T-cell (primary cell): Measurements from ENCODE around the gene AK5. TPM values are rescaled to one million over a fixed set of nuclear protein-coding genes. Genes with fewer than 3 reads are reported as not detected.
A peak's percentile ranks its signal among the peaks of the same experiment; 100 is the strongest.

Experiments
- ATAC-seq, 4 experiments: fragments of 200-7000 bp in 3 of 4; fragments of 150-1000 bp in 1 of 4; cut with Tn5 transposase; replicated peaks in 1 of 4; 1 replicate in 3 of 4; 2 replicates in 1 of 4; pipeline ENCODE4 v1.10.0; 2021; ENCODE audit warnings: moderate library complexity in 3 of 4, mild to moderate bottlenecking in 2 of 4, moderate number of reproducible peaks in 1 of 4
- CTCF ChIA-PET, 2 donors: fragments of 300-600 bp; sonication (Branson Sonifier 250); formaldehyde crosslinking; loops; one replicate each; lab custom pipeline; 2022; ENCODE audit warnings: antibody characterized with exemption in 2 of 2; lab: Charles Lee
- POLR2A ChIA-PET, 2 donors: fragments of 300-600 bp; sonication (Branson Sonifier 250); formaldehyde crosslinking; loops; one replicate each; lab custom pipeline; 2022; ENCODE audit warnings: antibody characterized with exemption in 2 of 2; lab: Charles Lee
- DNase-seq, 35 experiments: peaks; one replicate each; pipeline versions ENCODE4 v3.0.0 to v3.0.0-alpha.2; 2013 to 2023
- H3K27ac ChIP-seq: one replicate; pipeline ENCODE4 v1.5.1; 2013; ENCODE audit warnings: low read length
- H3K27me3 ChIP-seq, 2 experiments: replicated peaks in 1 of 2; 1 replicate in 1 of 2; 2 replicates in 1 of 2; pipeline versions ENCODE4 v1.6.1 to v1.7.0; 2013; ENCODE audit warnings: low read length in 1 of 2, mixed read lengths in 1 of 2; ENCODE audit not compliant: control insufficient read depth in 2 of 2, insufficient read depth in 2 of 2; ENCODE audit errors: extremely low read depth in 1 of 2
- H3K36me3 ChIP-seq, 2 donors: 1 replicate in 1 of 2; 2 replicates in 1 of 2; pipeline versions ENCODE4 v1.6.1 to v1.7.0; 2013; ENCODE audit warnings: low read length in 1 of 2; ENCODE audit not compliant: control insufficient read depth in 2 of 2, insufficient read depth in 1 of 2; ENCODE audit errors: extremely low read depth in 1 of 2
- H3K4me1 ChIP-seq, 2 experiments: 1 replicate in 1 of 2; 2 replicates in 1 of 2; pipeline versions ENCODE4 v1.6.1 to v1.7.0; 2013; ENCODE audit warnings: low read length in 2 of 2, mixed read lengths in 1 of 2; ENCODE audit not compliant: insufficient read depth in 2 of 2, control insufficient read depth in 1 of 2; ENCODE audit errors: extremely low read depth in 1 of 2
- H3K4me3 ChIP-seq, 2 donors: 1 replicate in 1 of 2; 2 replicates in 1 of 2; pipeline versions ENCODE4 v1.5.1 to v1.7.0; 2013; ENCODE audit warnings: mild to moderate bottlenecking in 2 of 2, low read length in 1 of 2, moderate library complexity in 1 of 2; ENCODE audit not compliant: control insufficient read depth in 1 of 2; ENCODE audit errors: extremely low read depth in 1 of 2
- H3K9me3 ChIP-seq: 2 replicates; pipeline ENCODE4 v1.7.0; 2013
- H3K27ac Mint-ChIP-seq, 2 donors: one replicate each; pipeline ENCODE4 v1.8.0; 2020 to 2021; ENCODE audit warnings: mild to moderate bottlenecking in 2 of 2, mixed read lengths in 2 of 2
- H3K27me3 Mint-ChIP-seq, 2 donors: one replicate each; pipeline ENCODE4 v1.8.0; 2021 to 2022; ENCODE audit warnings: mixed read lengths in 2 of 2
- H3K36me3 Mint-ChIP-seq: one replicate; pipeline ENCODE4 v1.8.0; 2021; ENCODE audit warnings: mixed read lengths
- H3K4me1 Mint-ChIP-seq, 3 donors: one replicate each; pipeline ENCODE4 v1.8.0; 2020 to 2022; ENCODE audit warnings: mixed read lengths in 3 of 3, mild to moderate bottlenecking in 1 of 3
- H3K4me3 Mint-ChIP-seq, 3 donors: one replicate each; pipeline ENCODE4 v1.8.0; 2020 to 2022; ENCODE audit warnings: mild to moderate bottlenecking in 3 of 3, mixed read lengths in 3 of 3, moderate library complexity in 3 of 3
- H3K9me3 Mint-ChIP-seq, 3 donors: one replicate each; pipeline ENCODE4 v1.8.0; 2020 to 2022; ENCODE audit warnings: mixed read lengths in 3 of 3
- WGBS: methylation state at CpG from one replicate; pipeline ENCODE4 v1.1.5; 2013; ENCODE audit warnings: missing lambda C conversion rate; ENCODE audit not compliant: insufficient coverage; 5-methylcytosine and 5-hydroxymethylcytosine counted together
- total RNA-seq, 35 experiments: library from RNA in 6 of 35; stranded (reverse) in 6 of 35; fragments of 120-200 nt in 1 of 35; gene quantifications; one replicate each; pipeline versions ENCODE4 v1.2.1 to v1.2.4 and lab custom pipeline; 2013 to 2026

The AK5 gene
- total RNA-seq, 5 donors from 2014 or later (not counting 1 experiment from before 2014, with no cell fraction given), result 13.9 to 29.2 (median 26.3) TPM

GRCh38 chr1:77584884-77585283 lies 303.1 kb downstream of the AK5 start:
- H3K9me3 ChIP-seq, result no peaks in the 10 kb centered on the region
- H3K36me3 Mint-ChIP-seq, result peaks cover 44% of the 10 kb centered on the region
- POLR2A ChIA-PET, result no interaction called here

DNA sequence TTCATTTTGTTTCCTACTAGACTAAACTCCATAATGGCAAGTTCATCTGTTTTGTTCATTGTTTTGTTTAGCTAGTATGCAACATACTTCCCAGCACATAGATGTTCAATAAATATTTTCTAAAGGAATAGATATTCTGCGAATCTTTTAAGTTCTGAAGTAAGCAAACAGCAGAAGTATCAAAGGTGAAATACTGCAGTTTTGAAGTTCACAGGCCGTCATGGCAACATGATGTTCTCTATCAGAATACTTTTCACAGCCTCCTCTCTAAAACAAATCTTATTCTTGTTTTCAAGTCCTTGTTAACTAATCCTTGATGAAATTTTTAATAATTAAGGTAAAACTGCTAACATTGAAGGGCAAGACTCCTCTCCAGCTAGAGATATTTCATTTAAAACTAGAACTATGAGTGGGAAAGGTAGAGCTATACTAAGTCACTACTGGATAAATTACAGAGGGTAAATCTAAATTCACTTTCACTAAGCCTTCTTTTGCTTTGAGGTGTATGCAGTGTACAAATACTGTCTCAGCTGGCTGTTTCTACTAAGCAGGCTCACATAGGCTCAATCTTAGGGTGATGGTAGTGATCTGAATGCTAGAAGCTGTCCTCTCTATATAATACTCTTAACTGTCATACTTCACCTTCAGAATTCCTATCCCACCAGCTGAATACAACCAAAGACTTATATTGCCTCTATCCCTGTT lies 303.9 kb downstream of the AK5 start:
- POLR2A ChIA-PET, result interaction anchor here in 1 of 2 donors (0.6 kb wide), 1 partner anchor 83 kb away, joined by 3 read pairs; no protein-coding TSS in a partner anchor
- no CpG with 5 or more reads among the region's 2 CpGs for WGBS
- Histone ChIP-seq H3K27me3 (no peaks in the 10 kb centered on the region), H3K4me1 (no peaks in the 10 kb centered on the region), H3K27ac (no peak overlapping the region), H3K4me3 (no peak overlapping the region), H3K36me3 (peaks cover under 1 to 20% of the 10 kb centered on the region in 2 donors), H3K9me3 (no peaks in the 10 kb centered on the region)
- Mint-ChIP-seq H3K4me3 (no peak overlapping the region), H3K36me3 (peaks cover 35% of the 10 kb centered on the region), H3K4me1 (peaks cover 13 to 17% (median 13%) of the 10 kb centered on the region in 3 donors), H3K27ac (peak overlapping the region; percentile 4 to 46), H3K27me3 (no peaks in the 10 kb centered on the region), H3K9me3 (no peaks in the 10 kb centered on the region)
- DNase-seq (no peak), ATAC-seq (no peak)
- CTCF ChIA-PET, result no interaction called here

More at GRCh38 chr1:77584884-77585283, 303.1 kb downstream of the AK5 start:
- Mint-ChIP-seq H3K9me3 (no peaks in the 10 kb centered on the region), H3K27me3 (no peaks in the 10 kb centered on the region), H3K4me1 (peaks cover 13 to 17% (median 13%) of the 10 kb centered on the region in 3 donors), H3K27ac (no peak overlapping the region), H3K4me3 (no peak overlapping the region)
- Histone ChIP-seq H3K4me3 (no peak overlapping the region), H3K27ac (no peak overlapping the region), H3K4me1 (no peaks in the 10 kb centered on the region), H3K36me3 (peaks cover 2 to 28% of the 10 kb centered on the region in 2 donors), H3K27me3 (no peaks in the 10 kb centered on the region)
- WGBS, result no CpG with 5 or more reads among the region's 2 CpGs
- ATAC-seq (no peak), DNase-seq (no peak)
- CTCF ChIA-PET, result no interaction called here

DNA sequence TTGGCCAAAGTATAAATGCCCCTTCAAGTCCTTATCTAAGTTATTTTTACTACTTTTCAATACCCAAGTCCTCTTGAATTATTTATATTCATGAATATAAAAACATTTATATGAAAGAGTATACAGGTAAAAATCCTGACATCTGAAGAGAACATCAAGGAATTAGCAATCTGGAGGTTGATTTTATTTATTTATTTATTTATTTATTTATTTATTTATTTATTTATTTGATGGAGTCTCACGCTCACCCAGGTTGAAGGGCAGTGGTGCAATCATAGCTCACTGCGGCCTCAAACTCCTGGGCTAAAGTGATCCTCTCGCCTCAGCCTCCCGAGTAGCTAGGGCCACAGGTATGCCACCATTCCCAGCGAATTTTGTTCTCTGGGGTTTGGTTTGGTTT lies 307.4 kb downstream of the AK5 start:
- no peak for ATAC-seq
- Mint-ChIP-seq H3K9me3 (no peaks in the 10 kb centered on the region), H3K4me3 (no peak overlapping the region), H3K36me3 (peaks cover 25% of the 10 kb centered on the region), H3K27ac (no peak overlapping the region), H3K4me1 (peaks cover 23 to 27% (median 27%) of the 10 kb centered on the region in 3 donors), H3K27me3 (no peaks in the 10 kb centered on the region)
- peaks cover 0 to 4% of the 10 kb centered on the region in 2 donors for H3K36me3 ChIP-seq
- no peak for DNase-seq
- no peak overlapping the region for H3K4me3 ChIP-seq
- H3K4me1 ChIP-seq, result no peaks in the 10 kb centered on the region
- ChIA-PET CTCF (no interaction called here), POLR2A (interaction anchor here in 1 of 2 donors (0.5 kb wide), 1 partner anchor 260 kb away, joined by 3 read pairs; no protein-coding TSS in a partner anchor)
- 100% methylated on average over 3 of the region's 5 CpGs for WGBS
- no peaks in the 10 kb centered on the region for H3K27me3 ChIP-seq
- no peaks in the 10 kb centered on the region for H3K9me3 ChIP-seq
- H3K27ac ChIP-seq, result no peak overlapping the region

DNA sequence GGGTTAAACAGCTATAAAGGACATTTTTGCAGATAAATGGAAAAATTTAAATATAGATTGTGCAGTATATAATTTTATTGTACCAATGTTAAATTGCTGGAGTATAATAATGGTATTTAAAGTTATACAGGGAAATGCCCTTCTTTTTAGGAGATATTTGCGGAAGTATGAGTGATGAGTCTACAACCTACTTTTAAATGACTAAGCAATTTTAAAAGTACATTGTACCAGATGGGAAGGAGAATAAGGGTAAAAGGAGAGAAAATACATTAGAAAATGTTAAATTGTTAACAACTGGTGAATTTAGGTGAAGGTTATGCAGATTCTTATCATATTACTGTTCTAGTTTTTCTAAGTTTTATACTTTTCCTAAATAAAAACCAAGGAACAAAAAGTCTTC lies 308.8 kb downstream of the AK5 start:
- Histone ChIP-seq H3K9me3 (no peaks in the 10 kb centered on the region), H3K27me3 (no peaks in the 10 kb centered on the region), H3K27ac (no peak overlapping the region), H3K4me3 (no peak overlapping the region), H3K4me1 (no peaks in the 10 kb centered on the region), H3K36me3 (peaks cover 0 to 4% of the 10 kb centered on the region in 2 donors)
- Mint-ChIP-seq H3K27me3 (no peaks in the 10 kb centered on the region), H3K27ac (peak overlapping the region in 1 of 2 donors; percentile 9), H3K36me3 (peaks cover 26% of the 10 kb centered on the region), H3K4me1 (peaks cover 33 to 37% (median 34%) of the 10 kb centered on the region in 3 donors), H3K4me3 (no peak overlapping the region), H3K9me3 (no peaks in the 10 kb centered on the region)
- CTCF ChIA-PET, result no interaction called here
- no CpG with 5 or more reads among the region's 1 CpG for WGBS
- DNase-seq (no peak), ATAC-seq (no peak)
- POLR2A ChIA-PET, result no interaction called here

GRCh38 chr1:77592906-77593305 lies 311.1 kb downstream of the AK5 start:
- peaks cover 0 to 3% of the 10 kb centered on the region in 2 donors for H3K36me3 ChIP-seq
- H3K4me1 ChIP-seq, result no peaks in the 10 kb centered on the region
- Mint-ChIP-seq H3K4me1 (peaks cover 35 to 40% (median 39%) of the 10 kb centered on the region in 3 donors), H3K36me3 (peaks cover 37% of the 10 kb centered on the region), H3K9me3 (no peaks in the 10 kb centered on the region), H3K27me3 (no peaks in the 10 kb centered on the region), H3K27ac (no peak overlapping the region), H3K4me3 (no peak overlapping the region)
- ChIA-PET CTCF (no interaction called here), POLR2A (no interaction called here)
- 100% methylated on average over 1 of the region's 2 CpGs for WGBS
- DNase-seq (no peak), ATAC-seq (no peak)
- no peak overlapping the region for H3K4me3 ChIP-seq
- no peaks in the 10 kb centered on the region for H3K27me3 ChIP-seq
- H3K27ac ChIP-seq, result no peak overlapping the region
- H3K9me3 ChIP-seq, result no peaks in the 10 kb centered on the region

DNA sequence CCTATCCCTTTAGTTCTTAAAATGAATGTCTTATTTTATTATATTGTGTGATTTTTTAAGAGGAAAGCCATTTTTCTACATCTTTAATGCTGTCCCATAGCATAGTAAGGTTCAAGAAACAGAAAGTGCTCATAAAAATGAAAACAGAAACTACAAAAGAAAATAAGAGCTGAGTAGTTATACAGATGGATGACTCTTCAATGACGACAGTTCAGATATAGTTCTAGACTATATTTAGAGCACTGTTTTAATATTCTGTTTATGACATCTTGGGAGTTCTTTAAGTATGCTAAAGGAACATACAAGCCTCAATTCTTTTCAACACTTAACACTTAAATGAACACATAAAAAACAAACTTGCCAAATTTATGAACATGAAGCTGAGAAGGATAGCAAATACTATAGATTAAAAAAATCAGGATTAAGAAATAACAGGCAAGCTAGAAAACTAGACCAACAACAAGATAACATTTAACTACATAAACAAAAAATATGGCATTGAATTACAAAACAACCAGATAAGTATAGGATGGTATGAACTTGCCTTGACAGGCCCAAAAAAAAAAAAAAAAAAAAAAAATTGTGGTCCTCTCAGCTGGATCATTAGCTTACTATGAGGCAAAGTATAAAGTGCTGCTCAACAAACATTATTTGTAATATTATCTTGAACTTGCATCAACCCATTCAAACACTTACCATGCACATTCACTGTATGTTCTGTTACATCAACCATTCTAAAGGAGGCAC lies 312.7 kb downstream of the AK5 start:
- H3K36me3 ChIP-seq, result peaks cover 0 to 3% of the 10 kb centered on the region in 2 donors
- peak overlapping the region in 1 of 2 donors; percentile 52 for H3K27ac Mint-ChIP-seq
- POLR2A ChIA-PET, result no interaction called here
- peaks cover 40% of the 10 kb centered on the region for H3K36me3 Mint-ChIP-seq
- H3K4me1 Mint-ChIP-seq, result peaks cover 31 to 40% (median 39%) of the 10 kb centered on the region in 3 donors
- no peak overlapping the region for H3K4me3 ChIP-seq
- no peaks in the 10 kb centered on the region for H3K4me1 ChIP-seq
- H3K4me3 Mint-ChIP-seq, result no peak overlapping the region
- H3K27me3 Mint-ChIP-seq, result no peaks in the 10 kb centered on the region
- WGBS, result no CpG with 5 or more reads among the region's 1 CpG
- ATAC-seq, result no peak
- no peak for DNase-seq
- no peaks in the 10 kb centered on the region for H3K9me3 ChIP-seq
- no peaks in the 10 kb centered on the region for H3K9me3 Mint-ChIP-seq
- H3K27me3 ChIP-seq, result no peaks in the 10 kb centered on the region
- no peak overlapping the region for H3K27ac ChIP-seq
- CTCF ChIA-PET, result interaction anchor here (0.5 to 0.6 kb wide), 2 partner anchors 61 to 225 kb away, joined by 3 to 5 read pairs; no protein-coding TSS in a partner anchor
